ENCODE results near the gene HPSE2.

GRCh38 chr10:98570834-98571233 is 664.8 kb downstream of the HPSE2 start:
- no peak for TF ChIP-seq CTCF (IDR thresholded peaks at IDR 0.05)
- TF ChIP-seq POLR2A (IDR thresholded peaks at IDR 0.05; ENCODE audit: low read depth), result no peak
- TF ChIP-seq EP300 (IDR thresholded peaks at IDR 0.05), result no peak

Data from esophagus muscularis mucosa (tissue), 4 donors.